Measurements from ENCODE around the gene HAX1. TPM values are rescaled to one million over a fixed set of nuclear protein-coding genes. Genes with fewer than 3 reads are reported as not detected.

The HAX1 gene
- polyA plus RNA-seq, 1 experiment = 268 TPM

- TF ChIP-seq, protein P1, sequence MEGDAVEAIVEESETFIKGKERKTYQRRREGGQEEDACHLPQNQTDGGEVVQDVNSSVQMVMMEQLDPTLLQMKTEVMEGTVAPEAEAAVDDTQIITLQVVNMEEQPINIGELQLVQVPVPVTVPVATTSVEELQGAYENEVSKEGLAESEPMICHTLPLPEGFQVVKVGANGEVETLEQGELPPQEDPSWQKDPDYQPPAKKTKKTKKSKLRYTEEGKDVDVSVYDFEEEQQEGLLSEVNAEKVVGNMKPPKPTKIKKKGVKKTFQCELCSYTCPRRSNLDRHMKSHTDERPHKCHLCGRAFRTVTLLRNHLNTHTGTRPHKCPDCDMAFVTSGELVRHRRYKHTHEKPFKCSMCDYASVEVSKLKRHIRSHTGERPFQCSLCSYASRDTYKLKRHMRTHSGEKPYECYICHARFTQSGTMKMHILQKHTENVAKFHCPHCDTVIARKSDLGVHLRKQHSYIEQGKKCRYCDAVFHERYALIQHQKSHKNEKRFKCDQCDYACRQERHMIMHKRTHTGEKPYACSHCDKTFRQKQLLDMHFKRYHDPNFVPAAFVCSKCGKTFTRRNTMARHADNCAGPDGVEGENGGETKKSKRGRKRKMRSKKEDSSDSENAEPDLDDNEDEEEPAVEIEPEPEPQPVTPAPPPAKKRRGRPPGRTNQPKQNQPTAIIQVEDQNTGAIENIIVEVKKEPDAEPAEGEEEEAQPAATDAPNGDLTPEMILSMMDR (IDR thresholded peaks at IDR 0.05; ENCODE audit: insufficient read depth, low read depth, low read length) = no peak
- H3K27me3 ChIP-seq (ENCODE audit: control insufficient read depth, insufficient read depth, low read length) = no peaks in the 10 kb centered on the region
- peaks cover 22% of the 10 kb centered on the region for H3K36me3 ChIP-seq (ENCODE audit: control insufficient read depth, insufficient read depth, low read length)
- CTCF ChIA-PET = no interaction called here
- DNase-seq (ENCODE audit: low read depth) = no peak
- no peak overlapping the region for H3K4me3 ChIP-seq (ENCODE audit: low read depth, low read length)
- POLR2A ChIA-PET = no interaction called here
Measured at GRCh38 chr1:154241703-154242351, 30.6 kb upstream of the HAX1 start.

GRCh38 chr1:154253671-154254070 is 18.8 kb upstream of the HAX1 start:
- no peak for DNase-seq (ENCODE audit: low read depth)
- ChIA-PET CTCF (no interaction called here), POLR2A (no interaction called here)
- Histone ChIP-seq H3K27me3 (ENCODE audit: control insufficient read depth, insufficient read depth, low read length) (no peaks in the 10 kb centered on the region), H3K36me3 (ENCODE audit: control insufficient read depth, insufficient read depth, low read length) (peaks cover 37% of the 10 kb centered on the region), H3K4me3 (ENCODE audit: low read depth, low read length) (no peak overlapping the region)
- TF ChIP-seq, protein P1 (IDR thresholded peaks at IDR 0.05; ENCODE audit: insufficient read depth, low read depth, low read length) = no peak

DNA sequence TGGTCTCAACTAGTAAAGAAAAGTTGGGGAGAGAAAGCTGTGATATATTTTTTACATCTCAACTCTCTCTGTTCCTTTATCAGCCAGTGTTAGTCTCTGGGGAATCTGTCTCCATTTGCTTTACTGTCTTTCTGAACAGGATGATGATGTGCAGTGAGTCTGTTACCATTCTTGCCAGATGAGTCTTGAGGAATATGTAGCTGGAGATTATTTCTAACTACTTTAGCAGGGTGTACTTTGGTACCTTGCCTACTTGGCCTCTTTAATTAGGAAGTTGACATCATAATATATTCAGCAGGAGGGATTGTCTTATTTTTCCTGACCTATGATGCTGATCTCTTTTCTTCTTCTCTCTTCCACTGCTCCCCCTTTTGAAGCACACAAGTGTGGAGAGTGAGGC is 15.7 kb upstream of the HAX1 start:
- TF ChIP-seq, protein P1 (IDR thresholded peaks at IDR 0.05; ENCODE audit: insufficient read depth, low read depth, low read length) = no peak
- no peak for DNase-seq (ENCODE audit: low read depth)
- no peak overlapping the region for H3K4me3 ChIP-seq (ENCODE audit: low read depth, low read length)
- H3K27me3 ChIP-seq (ENCODE audit: control insufficient read depth, insufficient read depth, low read length) = no peaks in the 10 kb centered on the region
- POLR2A ChIA-PET = interaction anchor here (0.7 kb wide), 1 partner anchor 9 kb away, joined by 4 read pairs; no protein-coding TSS in a partner anchor
- peaks cover 42% of the 10 kb centered on the region for H3K36me3 ChIP-seq (ENCODE audit: control insufficient read depth, insufficient read depth, low read length)
- CTCF ChIA-PET = interaction anchor here (0.5 to 4.6 kb wide), 3 partner anchors 8 to 155 kb away, joined by 3 to 20 read pairs (median 5); no protein-coding TSS in a partner anchor

DNA sequence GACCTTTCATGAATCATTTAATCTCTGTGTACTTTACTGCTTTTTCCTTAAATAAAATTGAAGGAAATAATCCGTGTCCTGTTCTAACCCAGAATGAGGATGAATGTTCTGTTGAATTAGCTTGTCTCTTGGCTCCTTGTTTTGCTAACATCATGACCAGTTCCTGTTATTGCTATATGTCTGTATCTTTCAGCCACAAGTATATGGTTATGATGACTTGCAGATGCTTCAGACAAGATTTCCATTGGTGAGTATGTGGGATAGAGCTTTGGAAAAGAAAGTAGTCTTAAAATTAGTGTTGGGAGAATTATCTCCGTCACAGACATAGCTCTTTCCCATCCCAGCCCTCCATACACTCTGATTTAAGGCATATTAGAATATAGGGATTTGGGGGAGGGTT is 13.6 kb upstream of the HAX1 start:
- TF ChIP-seq, protein P1 (IDR thresholded peaks at IDR 0.05; ENCODE audit: insufficient read depth, low read depth, low read length) = no peak
- Histone ChIP-seq H3K36me3 (ENCODE audit: control insufficient read depth, insufficient read depth, low read length) (peaks cover 52% of the 10 kb centered on the region), H3K27me3 (ENCODE audit: control insufficient read depth, insufficient read depth, low read length) (no peaks in the 10 kb centered on the region), H3K4me3 (ENCODE audit: low read depth, low read length) (no peak overlapping the region)
- no peak for DNase-seq (ENCODE audit: low read depth)
- ChIA-PET CTCF (interaction anchor here (0.7 to 4.6 kb wide), 4 partner anchors 10 to 269 kb away, joined by 3 to 20 read pairs (median 3); no protein-coding TSS in a partner anchor), POLR2A (no interaction called here)

- H3K4me3 ChIP-seq (ENCODE audit: low read depth, low read length) = no peak overlapping the region
- no peak for DNase-seq (ENCODE audit: low read depth)
- CTCF ChIA-PET = interaction anchor here (4.6 kb wide), 1 partner anchor 11 kb away, joined by 20 read pairs; no protein-coding TSS in a partner anchor
- peaks cover 46% of the 10 kb centered on the region for H3K36me3 ChIP-seq (ENCODE audit: control insufficient read depth, insufficient read depth, low read length)
- TF ChIP-seq, protein P1 (IDR thresholded peaks at IDR 0.05; ENCODE audit: insufficient read depth, low read depth, low read length) = no peak
- no peaks in the 10 kb centered on the region for H3K27me3 ChIP-seq (ENCODE audit: control insufficient read depth, insufficient read depth, low read length)
- POLR2A ChIA-PET = no interaction called here
Measured at GRCh38 chr1:154260127-154260526, 12.3 kb upstream of the HAX1 start.
